SK-N-SH treated with all-trans-retinoic acid at 6 μM for 48 hours (cell line): ENCODE results near the gene SERPINE1.

Experiments used
- BACH2 ChIP-seq: fragments of 250-450 bp; sonication (Bioruptor Pico); IDR thresholded peaks from 2 replicates; pipeline ENCODE4 v1.9.0; 2021; ENCODE audit warnings: mild to moderate bottlenecking, borderline replicate concordance
- GLIS3 ChIP-seq: fragments of 250-450 bp; sonication (Bioruptor Pico); IDR thresholded peaks from 2 replicates; pipeline ENCODE4 v1.5.0; 2020; ENCODE audit warnings: mild to moderate bottlenecking, moderate library complexity
- PATZ1 ChIP-seq: fragments of 250-450 bp; sonication (Bioruptor Pico); IDR thresholded peaks from 2 replicates; pipeline ENCODE4 v1.8.0; 2020; ENCODE audit warnings: mild to moderate bottlenecking, moderate library complexity, borderline replicate concordance
- POU6F1 ChIP-seq: fragments of 250-450 bp; sonication (Bioruptor Pico); IDR thresholded peaks from 2 replicates; pipeline ENCODE4 v1.8.0; 2021; ENCODE audit warnings: low read depth, mild to moderate bottlenecking, moderate library complexity, borderline replicate concordance
- RARB ChIP-seq: fragments of 250-450 bp; sonication (Bioruptor Pico); IDR thresholded peaks from 2 replicates; pipeline ENCODE4 v1.8.0; 2021; ENCODE audit warnings: mild to moderate bottlenecking, moderate library complexity
- TOX ChIP-seq: fragments of 250-450 bp; sonication (Bioruptor Pico); IDR thresholded peaks from 2 replicates; pipeline ENCODE4 v1.8.0; 2021; ENCODE audit warnings: mild to moderate bottlenecking, moderate library complexity, borderline replicate concordance
- ZFP3 ChIP-seq: fragments of 250-450 bp; sonication (Bioruptor Pico); IDR thresholded peaks from 2 replicates; pipeline ENCODE4 v1.5.0; 2020; ENCODE audit warnings: mild to moderate bottlenecking, moderate library complexity
- ZFP30 ChIP-seq: fragments of 450-650 bp; formaldehyde crosslinking; IDR thresholded peaks from 2 replicates; pipeline ENCODE4 v1.5.0; 2022; ENCODE audit warnings: mild to moderate bottlenecking, moderate library complexity
- ZNF70 ChIP-seq: fragments of 450-650 bp; formaldehyde crosslinking; IDR thresholded peaks from 2 replicates; pipeline ENCODE4 v1.5.0; 2020; ENCODE audit warnings: mild to moderate bottlenecking, moderate library complexity
- TF ChIP-seq, protein P1 (sequence below): fragments of 250-450 bp; sonication (Bioruptor Pico); IDR thresholded peaks from 2 replicates; pipeline ENCODE4 v1.5.0; 2020; ENCODE audit warnings: mild to moderate bottlenecking, moderate library complexity
- TF ChIP-seq, protein P2 (sequence below): fragments of 250-450 bp; sonication (Bioruptor Pico); IDR thresholded peaks from 2 replicates; pipeline ENCODE4 v1.5.1; 2020; ENCODE audit warnings: low read depth, mild to moderate bottlenecking, moderate library complexity

DNA sequence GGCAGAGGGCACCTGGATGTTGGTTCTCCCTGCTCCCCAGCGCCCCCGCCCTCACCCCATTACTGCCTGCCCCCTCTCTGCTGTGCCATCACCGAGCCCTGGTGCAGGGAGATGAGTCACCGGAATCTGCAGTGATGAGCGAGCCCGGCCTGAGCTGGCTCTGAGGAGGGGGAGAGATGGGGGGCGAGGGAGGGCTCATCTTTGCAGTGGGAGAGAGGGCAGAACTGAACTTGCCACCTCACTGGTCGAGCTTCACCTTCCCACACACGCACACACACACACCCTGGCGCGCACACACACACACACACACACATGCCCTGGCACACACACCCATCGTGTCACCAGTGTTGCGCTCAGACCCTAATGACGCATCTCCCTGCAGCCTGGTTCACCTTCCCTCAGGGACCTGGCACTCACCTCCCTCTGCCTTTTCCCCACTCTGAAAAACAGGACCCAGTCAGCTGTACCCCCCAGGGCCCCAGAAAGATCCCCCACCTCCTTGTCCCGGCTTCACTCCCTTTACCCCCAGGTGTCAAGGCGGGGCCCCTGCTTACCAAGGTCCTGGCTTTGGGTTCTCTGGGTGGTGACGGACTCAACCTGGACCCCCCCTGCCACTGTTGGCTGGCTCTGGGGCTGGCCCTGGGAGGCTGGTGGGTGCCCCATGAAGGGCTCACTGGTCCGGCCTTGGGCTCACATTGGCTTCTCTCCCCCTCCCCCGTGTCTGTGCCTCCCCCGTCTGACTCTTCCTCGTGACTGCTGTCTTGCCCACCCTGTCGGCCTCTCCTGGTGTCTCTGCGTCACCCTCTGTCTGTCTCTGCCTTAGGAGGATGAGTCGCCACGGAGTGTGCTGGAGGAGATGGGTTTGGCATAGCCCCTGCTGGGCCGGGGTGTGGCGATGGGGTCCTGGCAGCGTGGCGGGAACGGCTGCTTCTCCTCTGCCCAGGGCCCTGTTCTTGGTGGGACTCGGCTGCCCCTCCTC, 33.1 kb downstream of the SERPINE1 start:
- TF ChIP-seq RARB (no peak), PATZ1 (no peak; the same call in 1 of the 2 replicates), POU6F1 (CRISPR knock-in tag) (no peak), BACH2 (CRISPR knock-in tag) (no peak), GLIS3 (CRISPR knock-in tag) (no peak), ZNF70 (CRISPR knock-in tag) (no peak), ZFP30 (no peak), ZFP3 (CRISPR knock-in tag) (peak; percentile 26; the same call in 1 of the 2 replicates), TOX (CRISPR knock-in tag) (no peak)
- TF ChIP-seq, protein P1, sequence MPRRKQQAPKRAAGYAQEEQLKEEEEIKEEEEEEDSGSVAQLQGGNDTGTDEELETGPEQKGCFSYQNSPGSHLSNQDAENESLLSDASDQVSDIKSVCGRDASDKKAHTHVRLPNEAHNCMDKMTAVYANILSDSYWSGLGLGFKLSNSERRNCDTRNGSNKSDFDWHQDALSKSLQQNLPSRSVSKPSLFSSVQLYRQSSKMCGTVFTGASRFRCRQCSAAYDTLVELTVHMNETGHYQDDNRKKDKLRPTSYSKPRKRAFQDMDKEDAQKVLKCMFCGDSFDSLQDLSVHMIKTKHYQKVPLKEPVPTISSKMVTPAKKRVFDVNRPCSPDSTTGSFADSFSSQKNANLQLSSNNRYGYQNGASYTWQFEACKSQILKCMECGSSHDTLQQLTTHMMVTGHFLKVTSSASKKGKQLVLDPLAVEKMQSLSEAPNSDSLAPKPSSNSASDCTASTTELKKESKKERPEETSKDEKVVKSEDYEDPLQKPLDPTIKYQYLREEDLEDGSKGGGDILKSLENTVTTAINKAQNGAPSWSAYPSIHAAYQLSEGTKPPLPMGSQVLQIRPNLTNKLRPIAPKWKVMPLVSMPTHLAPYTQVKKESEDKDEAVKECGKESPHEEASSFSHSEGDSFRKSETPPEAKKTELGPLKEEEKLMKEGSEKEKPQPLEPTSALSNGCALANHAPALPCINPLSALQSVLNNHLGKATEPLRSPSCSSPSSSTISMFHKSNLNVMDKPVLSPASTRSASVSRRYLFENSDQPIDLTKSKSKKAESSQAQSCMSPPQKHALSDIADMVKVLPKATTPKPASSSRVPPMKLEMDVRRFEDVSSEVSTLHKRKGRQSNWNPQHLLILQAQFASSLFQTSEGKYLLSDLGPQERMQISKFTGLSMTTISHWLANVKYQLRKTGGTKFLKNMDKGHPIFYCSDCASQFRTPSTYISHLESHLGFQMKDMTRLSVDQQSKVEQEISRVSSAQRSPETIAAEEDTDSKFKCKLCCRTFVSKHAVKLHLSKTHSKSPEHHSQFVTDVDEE, result no peak
- TF ChIP-seq, protein P2, sequence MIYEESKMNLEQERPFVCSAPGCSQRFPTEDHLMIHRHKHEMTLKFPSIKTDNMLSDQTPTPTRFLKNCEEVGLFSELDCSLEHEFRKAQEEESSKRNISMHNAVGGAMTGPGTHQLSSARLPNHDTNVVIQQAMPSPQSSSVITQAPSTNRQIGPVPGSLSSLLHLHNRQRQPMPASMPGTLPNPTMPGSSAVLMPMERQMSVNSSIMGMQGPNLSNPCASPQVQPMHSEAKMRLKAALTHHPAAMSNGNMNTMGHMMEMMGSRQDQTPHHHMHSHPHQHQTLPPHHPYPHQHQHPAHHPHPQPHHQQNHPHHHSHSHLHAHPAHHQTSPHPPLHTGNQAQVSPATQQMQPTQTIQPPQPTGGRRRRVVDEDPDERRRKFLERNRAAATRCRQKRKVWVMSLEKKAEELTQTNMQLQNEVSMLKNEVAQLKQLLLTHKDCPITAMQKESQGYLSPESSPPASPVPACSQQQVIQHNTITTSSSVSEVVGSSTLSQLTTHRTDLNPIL (CRISPR knock-in tag), result no peak
